HAP-1 (cell line): ENCODE measurements around the gene RNF14.

Source experiments
- DNase-seq, 2 experiments: peaks; one replicate each; pipeline ENCODE4 v3.0.0-alpha.2; 2016 to 2020; ENCODE audit warnings: low spot score in 2 of 2
- H3K27me3 ChIP-seq: fragments of 250-450 bp; sonication (Bioruptor Pico); 2 replicates; pipeline ENCODE4 v1.5.1; 2020; ENCODE audit warnings: low read depth, mild to moderate bottlenecking, moderate library complexity
- H3K36me3 ChIP-seq: fragments of 250-450 bp; sonication (Bioruptor Pico); replicated peaks from 2 replicates; pipeline ENCODE4 v1.5.1; 2020; ENCODE audit warnings: mild to moderate bottlenecking
- H3K4me1 ChIP-seq: fragments of 250-450 bp; sonication (Bioruptor Pico); 2 replicates; pipeline ENCODE4 v1.5.1; 2020; ENCODE audit warnings: mild to moderate bottlenecking
- H3K4me3 ChIP-seq: fragments of 250-450 bp; sonication (Bioruptor Pico); 2 replicates; pipeline ENCODE4 v1.5.1; 2020; ENCODE audit warnings: mild to moderate bottlenecking, moderate library complexity
- H3K9me3 ChIP-seq: fragments of 250-450 bp; sonication (Bioruptor Pico); 2 replicates; pipeline ENCODE4 v1.5.1; 2020; ENCODE audit warnings: mild to moderate bottlenecking, moderate library complexity
- in situ Hi-C: fragments of 300-500 bp; cut with MboI; formaldehyde crosslinking; loops from 3 replicates; pipeline ENCODE4 v1.14.3; 2020; ENCODE audit warnings: low sequenced_read_pairs, inconsistent platforms, mixed read lengths

The RNF14 gene

GRCh38 chr5:141976176-141976575 lies 7.3 kb downstream of the RNF14 start:
- DNase-seq: peak in 1 of 2 experiments; percentile 2
- in situ Hi-C loops: loop anchor here (25.0 kb wide), 2 partner anchors 561 to 711 kb away; partner anchors contain the start of gene FGF1
- no peaks in the 10 kb centered on the region for H3K9me3 ChIP-seq
- peaks cover 67% of the 10 kb centered on the region for H3K36me3 ChIP-seq
- no peaks in the 10 kb centered on the region for H3K4me1 ChIP-seq
- H3K4me3 ChIP-seq: no peak overlapping the region
- H3K27me3 ChIP-seq: no peaks in the 10 kb centered on the region

GRCh38 chr5:141978389-141978788 lies 9.5 kb downstream of the RNF14 start:
- in situ Hi-C loops: loop anchor here (25.0 kb wide), 2 partner anchors 559 to 709 kb away; partner anchors contain the start of gene FGF1

GRCh38 chr5:141982626-141983025 lies 13.7 kb downstream of the RNF14 start:
- no peak overlapping the region for H3K4me3 ChIP-seq
- DNase-seq: no peak
- H3K4me1 ChIP-seq: no peaks in the 10 kb centered on the region
- H3K27me3 ChIP-seq: no peaks in the 10 kb centered on the region
- in situ Hi-C loops: loop anchor here (25.0 kb wide), 2 partner anchors 555 to 705 kb away; partner anchors contain the start of gene FGF1
- no peaks in the 10 kb centered on the region for H3K9me3 ChIP-seq
- peaks cover 82% of the 10 kb centered on the region for H3K36me3 ChIP-seq

More at GRCh38 chr5:141978389-141978788, 9.5 kb downstream of the RNF14 start:
- H3K9me3 ChIP-seq: no peaks in the 10 kb centered on the region
- peaks cover 68% of the 10 kb centered on the region for H3K36me3 ChIP-seq
- DNase-seq: no peak
- H3K4me1 ChIP-seq: no peaks in the 10 kb centered on the region
- no peak overlapping the region for H3K4me3 ChIP-seq
- H3K27me3 ChIP-seq: no peaks in the 10 kb centered on the region

- Histone ChIP-seq H3K4me1 (no peaks in the 10 kb centered on the region), H3K36me3 (peaks cover 67% of the 10 kb centered on the region), H3K9me3 (no peaks in the 10 kb centered on the region), H3K27me3 (no peaks in the 10 kb centered on the region), H3K4me3 (no peak overlapping the region)
- in situ Hi-C loops: loop anchor here (25.0 kb wide), 2 partner anchors 551 to 701 kb away; partner anchors contain the start of gene FGF1
- no peak for DNase-seq
These were observed 17.2 kb downstream of the RNF14 start for GRCh38 chr5:141986072-141986471.

- DNase-seq: no peak
- H3K4me1 ChIP-seq: no peaks in the 10 kb centered on the region
- no peaks in the 10 kb centered on the region for H3K27me3 ChIP-seq
- in situ Hi-C loops: loop anchor here (25.0 kb wide), 2 partner anchors 548 to 698 kb away; partner anchors contain the start of gene FGF1
- H3K4me3 ChIP-seq: no peak overlapping the region
- H3K36me3 ChIP-seq: peaks cover 58% of the 10 kb centered on the region
- H3K9me3 ChIP-seq: no peaks in the 10 kb centered on the region
These were observed 20.8 kb downstream of the RNF14 start for GRCh38 chr5:141989720-141990119.

GRCh38 chr5:141992349-141992963 lies 23.6 kb downstream of the RNF14 start:
- DNase-seq: peak; percentile 36 to 83
- H3K27me3 ChIP-seq: no peaks in the 10 kb centered on the region
- no peaks in the 10 kb centered on the region for H3K9me3 ChIP-seq
- peaks cover 50% of the 10 kb centered on the region for H3K36me3 ChIP-seq
- H3K4me3 ChIP-seq: no peak overlapping the region
- no peaks in the 10 kb centered on the region for H3K4me1 ChIP-seq
- in situ Hi-C loops: loop anchor here (25.0 kb wide), 2 partner anchors 545 to 695 kb away; partner anchors contain the start of gene FGF1

- H3K4me1 ChIP-seq: no peaks in the 10 kb centered on the region
- no peak overlapping the region for H3K4me3 ChIP-seq
- no peaks in the 10 kb centered on the region for H3K27me3 ChIP-seq
- peak in 1 of 2 experiments; percentile 1 for DNase-seq
- in situ Hi-C loops: loop anchor here (25.0 kb wide), 2 partner anchors 543 to 693 kb away; partner anchors contain the start of gene FGF1
- H3K36me3 ChIP-seq: peaks cover 41% of the 10 kb centered on the region
- H3K9me3 ChIP-seq: no peaks in the 10 kb centered on the region
These were observed 25.7 kb downstream of the RNF14 start for GRCh38 chr5:141994511-141995136.

GRCh38 chr5:141995656-141996055 lies 26.8 kb downstream of the RNF14 start:
- no peaks in the 10 kb centered on the region for H3K4me1 ChIP-seq
- in situ Hi-C loops: loop anchor here (25.0 kb wide), 2 partner anchors 542 to 692 kb away; partner anchors contain the start of gene FGF1
- H3K36me3 ChIP-seq: peaks cover 41% of the 10 kb centered on the region

GRCh38 chr5:141997358-141997960 lies 28.6 kb downstream of the RNF14 start:
- in situ Hi-C loops: loop anchor here (25.0 kb wide), 2 partner anchors 540 to 690 kb away; partner anchors contain the start of gene FGF1
- Histone ChIP-seq H3K4me3 (no peak overlapping the region), H3K27me3 (no peaks in the 10 kb centered on the region), H3K36me3 (peaks cover 57% of the 10 kb centered on the region), H3K4me1 (no peaks in the 10 kb centered on the region), H3K9me3 (no peaks in the 10 kb centered on the region)
- DNase-seq: no peak

More at GRCh38 chr5:141995656-141996055, 26.8 kb downstream of the RNF14 start:
- Histone ChIP-seq H3K4me3 (no peak overlapping the region), H3K9me3 (no peaks in the 10 kb centered on the region), H3K27me3 (no peaks in the 10 kb centered on the region)
- no peak for DNase-seq

- H3K36me3 ChIP-seq: peaks cover 63% of the 10 kb centered on the region
- H3K4me3 ChIP-seq: no peak overlapping the region
- no peaks in the 10 kb centered on the region for H3K27me3 ChIP-seq
- DNase-seq: no peak
- H3K9me3 ChIP-seq: no peaks in the 10 kb centered on the region
- in situ Hi-C loops: no loop called here
- no peaks in the 10 kb centered on the region for H3K4me1 ChIP-seq
These were observed 31.3 kb downstream of the RNF14 start for GRCh38 chr5:142000173-142000572.

GRCh38 chr5:142000704-142001484 lies 32.0 kb downstream of the RNF14 start:
- DNase-seq: no peak
- H3K9me3 ChIP-seq: no peaks in the 10 kb centered on the region
- H3K27me3 ChIP-seq: no peaks in the 10 kb centered on the region
- H3K36me3 ChIP-seq: peaks cover 63% of the 10 kb centered on the region
- no peak overlapping the region for H3K4me3 ChIP-seq
- no peaks in the 10 kb centered on the region for H3K4me1 ChIP-seq
- in situ Hi-C loops: no loop called here

GRCh38 chr5:142003266-142003800 lies 34.4 kb downstream of the RNF14 start:
- in situ Hi-C loops: no loop called here

More at GRCh38 chr5:142003266-142003800, 34.4 kb downstream of the RNF14 start:
- no peak for DNase-seq
- Histone ChIP-seq H3K9me3 (no peaks in the 10 kb centered on the region), H3K27me3 (no peaks in the 10 kb centered on the region), H3K4me3 (no peak overlapping the region), H3K36me3 (peaks cover 62% of the 10 kb centered on the region), H3K4me1 (no peaks in the 10 kb centered on the region)
